ENCODE measurements around the gene TECR.
A peak's percentile ranks its signal among the peaks of the same experiment; 100 is the strongest.
"Not testable (repeated sequence)": the region's sequence is repeated elsewhere in the genome, so short reads cannot be mapped to it uniquely, and the experiment has no call there.

Gene TECR

GRCh38 chr19:14502334-14503092 lies 26.9 kb upstream of the TECR start:
- TF ChIP-seq ZFX (IDR thresholded peaks at IDR 0.05) (no peak), CTCF (conservative IDR thresholded peaks at IDR 0.05) (no peak)
- H3K27ac ChIP-seq, result no peak overlapping the region

DNA sequence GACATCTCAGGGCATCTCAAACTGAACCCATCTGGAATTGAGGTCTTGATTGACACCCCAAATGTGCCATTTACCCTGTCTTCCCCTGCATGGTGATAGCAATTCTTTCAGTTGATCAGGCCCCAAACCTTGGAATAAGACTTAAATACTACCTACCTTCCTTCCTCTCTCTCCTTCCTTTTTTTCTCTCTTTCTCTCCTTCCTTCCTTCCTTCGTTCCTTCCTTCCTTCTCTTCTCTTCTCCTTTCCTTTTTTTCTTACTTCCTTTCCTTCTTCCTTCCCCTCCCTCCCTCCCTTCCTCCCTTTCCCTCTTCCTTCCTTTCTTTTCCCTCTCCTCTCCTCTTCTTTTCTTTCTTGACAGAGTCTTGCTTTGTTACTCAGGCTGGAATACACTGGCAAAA lies 26.1 kb upstream of the TECR start:
- H3K27ac ChIP-seq, result no peak overlapping the region
- no peak for TF ChIP-seq CTCF (conservative IDR thresholded peaks at IDR 0.05)
- no peak for TF ChIP-seq ZFX (IDR thresholded peaks at IDR 0.05)

DNA sequence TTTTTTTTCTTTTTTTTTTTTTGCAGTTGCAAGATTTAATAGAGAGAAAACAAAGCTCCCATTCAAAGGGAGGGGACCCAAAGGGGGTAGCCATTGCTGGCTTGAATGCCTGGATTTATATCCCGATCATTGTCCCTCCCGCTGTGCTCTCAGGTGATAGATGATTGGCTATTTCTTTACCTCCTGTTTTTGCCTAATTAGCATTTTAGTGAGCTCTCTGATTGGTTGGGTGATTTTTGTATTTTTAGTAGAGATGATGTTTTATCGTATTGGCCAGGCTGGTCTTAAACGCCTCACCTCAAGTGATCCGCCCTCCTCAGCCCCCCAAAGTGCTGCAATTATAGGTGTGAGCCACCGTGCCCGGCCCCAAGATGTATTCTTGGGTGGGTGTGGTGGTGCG lies 24.8 kb upstream of the TECR start:
- not testable (repeated sequence) for H3K27ac ChIP-seq

GRCh38 chr19:14505488-14506239 lies 23.7 kb upstream of the TECR start:
- TF ChIP-seq CTCF (conservative IDR thresholded peaks at IDR 0.05) (peak; percentile 94), ZFX (IDR thresholded peaks at IDR 0.05) (no peak)
- H3K27ac ChIP-seq, result no peak overlapping the region

DNA sequence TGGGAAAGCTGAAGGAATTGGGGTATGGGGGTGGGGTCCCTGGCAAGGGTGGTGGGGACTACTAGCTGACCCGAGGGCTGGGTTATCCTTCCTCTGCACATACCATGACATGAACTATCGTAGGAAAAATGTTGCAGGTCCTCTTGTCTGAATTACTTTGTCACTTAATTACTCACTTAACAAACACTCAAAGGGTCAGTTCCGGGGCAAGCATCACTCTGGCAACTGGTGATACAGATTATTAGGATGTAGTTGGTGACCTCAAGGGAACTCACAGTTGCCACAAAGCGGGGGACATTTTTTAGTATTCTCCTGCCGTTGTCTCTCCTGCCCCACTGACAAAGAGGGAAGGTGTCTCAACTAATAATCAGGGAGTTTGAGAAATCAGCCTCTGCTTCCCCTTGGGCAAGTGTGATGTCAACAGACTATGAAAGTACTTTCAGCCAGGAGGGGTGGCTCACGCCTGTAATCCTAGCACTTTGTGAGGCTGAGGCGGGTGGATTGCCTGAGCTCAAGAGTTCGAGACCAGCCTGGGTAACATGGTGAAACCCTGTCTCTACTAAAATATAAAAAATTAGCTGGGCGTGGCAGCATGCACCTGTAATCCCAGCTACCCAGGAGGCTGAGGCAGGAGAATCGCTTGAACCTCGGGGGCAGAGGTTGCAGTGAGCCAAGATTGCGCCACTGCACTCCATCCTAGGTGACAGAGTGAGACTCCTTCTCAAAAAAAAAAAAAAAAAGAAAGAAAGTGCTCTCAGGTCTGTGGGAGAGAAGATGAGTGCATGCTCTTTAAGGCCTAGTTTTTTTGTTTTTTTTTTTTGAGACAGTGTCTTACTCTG lies 21.5 kb upstream of the TECR start:
- no peak overlapping the region for H3K27ac ChIP-seq
- TF ChIP-seq CTCF (conservative IDR thresholded peaks at IDR 0.05) (no peak), ZFX (IDR thresholded peaks at IDR 0.05) (no peak)

DNA sequence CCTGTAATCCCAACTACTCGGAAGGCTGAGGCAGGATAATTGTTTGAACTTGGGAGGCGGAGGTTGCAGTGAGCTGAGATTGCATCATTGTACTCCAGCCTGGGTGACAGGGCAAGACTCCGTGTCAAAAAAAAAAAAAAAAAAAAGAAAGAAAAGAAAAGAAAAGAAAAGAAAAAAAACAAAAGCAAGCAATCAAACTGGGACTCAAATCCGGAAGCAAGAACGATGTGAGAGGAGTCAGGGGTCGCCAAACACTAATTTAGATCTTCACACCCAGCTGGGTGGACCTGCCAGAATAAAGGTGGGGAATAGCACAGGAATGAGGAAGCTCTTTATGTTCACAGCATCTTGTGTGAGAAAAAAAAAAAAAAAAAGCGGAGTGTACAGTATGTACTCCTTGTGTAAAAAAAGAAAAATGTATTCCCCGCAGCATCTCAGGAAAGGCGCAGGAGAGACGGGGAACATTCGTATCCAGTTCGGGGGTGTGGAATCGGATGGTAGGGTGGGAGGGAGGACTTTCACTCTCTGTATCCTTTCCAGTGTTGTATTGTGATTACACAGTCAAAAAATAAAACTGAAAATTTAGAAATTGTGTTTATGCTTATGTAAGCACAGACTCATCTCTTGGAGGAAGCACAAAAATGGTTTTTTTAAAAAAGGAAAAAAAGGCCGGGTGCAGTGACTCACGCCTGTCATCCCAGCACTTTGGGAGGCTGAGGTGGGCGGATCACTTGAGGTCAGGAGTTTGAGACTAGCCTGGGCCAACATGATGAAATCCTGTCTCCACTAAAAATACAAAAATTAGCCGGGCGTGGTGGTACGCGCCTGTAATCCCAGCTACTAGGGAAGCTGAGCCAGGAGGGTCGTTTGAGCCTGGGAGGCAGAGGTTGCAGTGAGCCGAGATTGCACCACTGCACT lies 18.8 kb upstream of the TECR start:
- no peak for TF ChIP-seq ZFX (IDR thresholded peaks at IDR 0.05)
- no peak for TF ChIP-seq CTCF (conservative IDR thresholded peaks at IDR 0.05)

GRCh38 chr19:14511229-14511593 lies 18.2 kb upstream of the TECR start:
- no peak overlapping the region for H3K27ac ChIP-seq
- TF ChIP-seq CTCF (conservative IDR thresholded peaks at IDR 0.05) (no peak), ZFX (IDR thresholded peaks at IDR 0.05) (no peak)

More for the DNA sequence above, 18.8 kb upstream of the TECR start:
- H3K27ac ChIP-seq, result no peak overlapping the region
